Neural progenitor cell (in vitro differentiated cells): Measurements from ENCODE around the gene ARID3A.

Source experiments
- CTCF ChIP-seq: fragments of 200-600 bp; sonication (generic); IDR thresholded peaks from 2 replicates; pipeline ENCODE4 v1.5.1; 2017; ENCODE audit warnings: antibody characterized with exemption, mild to moderate bottlenecking
- EZH2 ChIP-seq: fragments of 200-600 bp; sonication (generic); IDR thresholded peaks from 2 replicates; pipeline ENCODE4 v1.6.1; 2017; ENCODE audit warnings: antibody characterized with exemption, mild to moderate bottlenecking, moderate library complexity
- EZH2phosphoT487 ChIP-seq: fragments of 200-600 bp; sonication (generic); IDR thresholded peaks from 2 replicates; pipeline ENCODE4 v1.6.1; 2017; ENCODE audit warnings: antibody characterized with exemption

- TF ChIP-seq CTCF = no peak
- no peak for TF ChIP-seq EZH2phosphoT487
- TF ChIP-seq EZH2 = no peak
These were observed 36.1 kb upstream of the ARID3A start for GRCh38 chr19:889662-890295.
